ENCODE data around the gene SRXN1.
A peak's percentile ranks its signal among the peaks of the same experiment; 100 is the strongest.

The SRXN1 gene

GRCh38 chr20:675033-675452 is 22.0 kb upstream of the SRXN1 start:
- H3K4me1 ChIP-seq (ENCODE audit: insufficient read depth, low read length) = peaks cover 10% of the 10 kb centered on the region
- 9% methylated on average over 25 of the region's 25 CpGs for WGBS
- H3K27me3 ChIP-seq (ENCODE audit: insufficient read depth, low read length) = peaks cover 47% of the 10 kb centered on the region
- H3K4me3 ChIP-seq (ENCODE audit: low read length) = peak overlapping the region; percentile 54
- H3K36me3 ChIP-seq (ENCODE audit: insufficient read depth, low read length) = no peaks in the 10 kb centered on the region
- no peaks in the 10 kb centered on the region for H3K9me3 ChIP-seq (ENCODE audit: insufficient read depth, low read depth, low read length)
- H3K9ac ChIP-seq (ENCODE audit: low read depth, low read length) = no peak overlapping the region
- no peak overlapping the region for H3K27ac ChIP-seq (ENCODE audit: low read depth, low read length)

- no peaks in the 10 kb centered on the region for H3K9me3 ChIP-seq (ENCODE audit: insufficient read depth, low read depth, low read length)
- H3K4me1 ChIP-seq (ENCODE audit: insufficient read depth, low read length) = peaks cover 10% of the 10 kb centered on the region
- H3K9ac ChIP-seq (ENCODE audit: low read depth, low read length) = no peak overlapping the region
- no peak overlapping the region for H3K4me3 ChIP-seq (ENCODE audit: low read length)
- WGBS = 77% methylated on average over 3 of the region's 3 CpGs
- H3K27me3 ChIP-seq (ENCODE audit: insufficient read depth, low read length) = peaks cover 46% of the 10 kb centered on the region
- no peaks in the 10 kb centered on the region for H3K36me3 ChIP-seq (ENCODE audit: insufficient read depth, low read length)
- no peak overlapping the region for H3K27ac ChIP-seq (ENCODE audit: low read depth, low read length)
These were observed 20.6 kb upstream of the SRXN1 start for GRCh38 chr20:673603-674001.

GRCh38 chr20:672963-673602 is 20.1 kb upstream of the SRXN1 start:
- Histone ChIP-seq H3K27me3 (ENCODE audit: insufficient read depth, low read length) (peaks cover 41% of the 10 kb centered on the region), H3K9me3 (ENCODE audit: insufficient read depth, low read depth, low read length) (no peaks in the 10 kb centered on the region), H3K4me3 (ENCODE audit: low read length) (no peak overlapping the region), H3K27ac (ENCODE audit: low read depth, low read length) (no peak overlapping the region), H3K4me1 (ENCODE audit: insufficient read depth, low read length) (peaks cover 10% of the 10 kb centered on the region), H3K9ac (ENCODE audit: low read depth, low read length) (no peak overlapping the region), H3K36me3 (ENCODE audit: insufficient read depth, low read length) (no peaks in the 10 kb centered on the region)
- WGBS = 64% methylated on average over 7 of the region's 7 CpGs

- no peak overlapping the region for H3K4me3 ChIP-seq (ENCODE audit: low read length)
- H3K27me3 ChIP-seq (ENCODE audit: insufficient read depth, low read length) = peaks cover 32% of the 10 kb centered on the region
These were observed 18.4 kb upstream of the SRXN1 start for GRCh38 chr20:671252-672030.

GRCh38 chr20:669573-669972 is 16.6 kb upstream of the SRXN1 start:
- Histone ChIP-seq H3K27ac (ENCODE audit: low read depth, low read length) (no peak overlapping the region), H3K36me3 (ENCODE audit: insufficient read depth, low read length) (no peaks in the 10 kb centered on the region), H3K4me1 (ENCODE audit: insufficient read depth, low read length) (peaks cover 2% of the 10 kb centered on the region), H3K9me3 (ENCODE audit: insufficient read depth, low read depth, low read length) (no peaks in the 10 kb centered on the region), H3K4me3 (ENCODE audit: low read length) (no peak overlapping the region), H3K9ac (ENCODE audit: low read depth, low read length) (no peak overlapping the region), H3K27me3 (ENCODE audit: insufficient read depth, low read length) (peaks cover 22% of the 10 kb centered on the region)
- WGBS = 88% methylated on average over 7 of the region's 7 CpGs

More at GRCh38 chr20:671252-672030, 18.4 kb upstream of the SRXN1 start:
- no peak overlapping the region for H3K9ac ChIP-seq (ENCODE audit: low read depth, low read length)
- no peak overlapping the region for H3K27ac ChIP-seq (ENCODE audit: low read depth, low read length)
- no peaks in the 10 kb centered on the region for H3K9me3 ChIP-seq (ENCODE audit: insufficient read depth, low read depth, low read length)
- 87% methylated on average over 9 of the region's 9 CpGs for WGBS
- peaks cover 4% of the 10 kb centered on the region for H3K4me1 ChIP-seq (ENCODE audit: insufficient read depth, low read length)
- no peaks in the 10 kb centered on the region for H3K36me3 ChIP-seq (ENCODE audit: insufficient read depth, low read length)

GRCh38 chr20:668638-669037 is 15.6 kb upstream of the SRXN1 start:
- peaks cover 2% of the 10 kb centered on the region for H3K4me1 ChIP-seq (ENCODE audit: insufficient read depth, low read length)
- H3K27ac ChIP-seq (ENCODE audit: low read depth, low read length) = no peak overlapping the region
- peaks cover 20% of the 10 kb centered on the region for H3K27me3 ChIP-seq (ENCODE audit: insufficient read depth, low read length)
- H3K4me3 ChIP-seq (ENCODE audit: low read length) = no peak overlapping the region
- 71% methylated on average over 3 of the region's 3 CpGs for whole genome bisulfite sequencing
- H3K9ac ChIP-seq (ENCODE audit: low read depth, low read length) = no peak overlapping the region
- no peaks in the 10 kb centered on the region for H3K9me3 ChIP-seq (ENCODE audit: insufficient read depth, low read depth, low read length)
- no peaks in the 10 kb centered on the region for H3K36me3 ChIP-seq (ENCODE audit: insufficient read depth, low read length)

- H3K4me3 ChIP-seq (ENCODE audit: low read length) = no peak overlapping the region
- peaks cover 22% of the 10 kb centered on the region for H3K27me3 ChIP-seq (ENCODE audit: insufficient read depth, low read length)
- no peaks in the 10 kb centered on the region for H3K36me3 ChIP-seq (ENCODE audit: insufficient read depth, low read length)
- no peaks in the 10 kb centered on the region for H3K9me3 ChIP-seq (ENCODE audit: insufficient read depth, low read depth, low read length)
- H3K9ac ChIP-seq (ENCODE audit: low read depth, low read length) = no peak overlapping the region
- peaks cover 2% of the 10 kb centered on the region for H3K4me1 ChIP-seq (ENCODE audit: insufficient read depth, low read length)
- H3K27ac ChIP-seq (ENCODE audit: low read depth, low read length) = no peak overlapping the region
These were observed 15.1 kb upstream of the SRXN1 start for GRCh38 chr20:668050-668449.

GRCh38 chr20:667351-668034 is 14.5 kb upstream of the SRXN1 start:
- Histone ChIP-seq H3K9ac (ENCODE audit: low read depth, low read length) (no peak overlapping the region), H3K27ac (ENCODE audit: low read depth, low read length) (no peak overlapping the region), H3K4me1 (ENCODE audit: insufficient read depth, low read length) (peaks cover 2% of the 10 kb centered on the region; the same call in 1 of the 2 replicates), H3K27me3 (ENCODE audit: insufficient read depth, low read length) (peaks cover 27% of the 10 kb centered on the region), H3K36me3 (ENCODE audit: insufficient read depth, low read length) (no peaks in the 10 kb centered on the region), H3K9me3 (ENCODE audit: insufficient read depth, low read depth, low read length) (no peaks in the 10 kb centered on the region), H3K4me3 (ENCODE audit: low read length) (no peak overlapping the region)
- WGBS = 39% methylated on average over 9 of the region's 9 CpGs

- H3K27ac ChIP-seq (ENCODE audit: low read depth, low read length) = no peak overlapping the region
- peaks cover 3% of the 10 kb centered on the region for H3K4me1 ChIP-seq (ENCODE audit: insufficient read depth, low read length)
- WGBS = 77% methylated on average over 4 of the region's 4 CpGs
- H3K4me3 ChIP-seq (ENCODE audit: low read length) = no peak overlapping the region
- no peaks in the 10 kb centered on the region for H3K36me3 ChIP-seq (ENCODE audit: insufficient read depth, low read length)
- no peaks in the 10 kb centered on the region for H3K9me3 ChIP-seq (ENCODE audit: insufficient read depth, low read depth, low read length)
- peaks cover 33% of the 10 kb centered on the region for H3K27me3 ChIP-seq (ENCODE audit: insufficient read depth, low read length)
- no peak overlapping the region for H3K9ac ChIP-seq (ENCODE audit: low read depth, low read length)
These were observed 13.9 kb upstream of the SRXN1 start for GRCh38 chr20:666877-667276.

- H3K27me3 ChIP-seq (ENCODE audit: insufficient read depth, low read length) = peaks cover 38% of the 10 kb centered on the region
- H3K4me1 ChIP-seq (ENCODE audit: insufficient read depth, low read length) = peaks cover 3% of the 10 kb centered on the region
- WGBS = 28% methylated on average over 6 of the region's 6 CpGs
- H3K36me3 ChIP-seq (ENCODE audit: insufficient read depth, low read length) = no peaks in the 10 kb centered on the region
- no peak overlapping the region for H3K4me3 ChIP-seq (ENCODE audit: low read length)
- H3K9me3 ChIP-seq (ENCODE audit: insufficient read depth, low read depth, low read length) = no peaks in the 10 kb centered on the region
- no peak overlapping the region for H3K27ac ChIP-seq (ENCODE audit: low read depth, low read length)
- H3K9ac ChIP-seq (ENCODE audit: low read depth, low read length) = no peak overlapping the region
These were observed 12.3 kb upstream of the SRXN1 start for GRCh38 chr20:665276-665675.

GRCh38 chr20:664576-664975 is 11.6 kb upstream of the SRXN1 start:
- H3K4me1 ChIP-seq (ENCODE audit: insufficient read depth, low read length) = peaks cover 5% of the 10 kb centered on the region
- 89% methylated on average over 13 of the region's 13 CpGs for WGBS
- no peak overlapping the region for H3K27ac ChIP-seq (ENCODE audit: low read depth, low read length)
- peaks cover 38% of the 10 kb centered on the region for H3K27me3 ChIP-seq (ENCODE audit: insufficient read depth, low read length)
- no peaks in the 10 kb centered on the region for H3K9me3 ChIP-seq (ENCODE audit: insufficient read depth, low read depth, low read length)
- no peak overlapping the region for H3K9ac ChIP-seq (ENCODE audit: low read depth, low read length)
- no peak overlapping the region for H3K4me3 ChIP-seq (ENCODE audit: low read length)
- H3K36me3 ChIP-seq (ENCODE audit: insufficient read depth, low read length) = no peaks in the 10 kb centered on the region

Measured in HUES64 (cell line).